IMR-90 (cell line): ENCODE measurements around the gene CNOT6.
"Not testable (repeated sequence)": the region's sequence is repeated elsewhere in the genome, so short reads cannot be mapped to it uniquely, and the experiment has no call there.

Source experiments
- BHLHE40 ChIP-seq: fragments of 150-350 bp; IDR thresholded peaks from 2 replicates; pipeline ENCODE4 v1.6.1; 2016; ENCODE audit warnings: mild to moderate bottlenecking, low read depth, low read length
- CEBPB ChIP-seq: IDR thresholded peaks from 2 replicates; pipeline ENCODE4 v1.6.1; 2012; ENCODE audit warnings: low read depth, low read length, improper control_type of control experiment
- CHD1 ChIP-seq: IDR thresholded peaks from 2 replicates; pipeline ENCODE4 v1.6.1; 2012; ENCODE audit warnings: low read depth, low read length, improper control_type of control experiment
- FOS ChIP-seq: fragments of 150-350 bp; IDR thresholded peaks from 2 replicates; pipeline ENCODE4 v1.6.1; 2016; ENCODE audit warnings: low read depth, low read length
- MAFK ChIP-seq: IDR thresholded peaks from 2 replicates; pipeline ENCODE4 v1.6.1; 2012; ENCODE audit warnings: low read depth, low read length, improper control_type of control experiment
- MAZ ChIP-seq: IDR thresholded peaks from 2 replicates; pipeline ENCODE4 v1.6.1; 2012; ENCODE audit warnings: low read depth, mild to moderate bottlenecking, low read length, improper control_type of control experiment, moderate library complexity, borderline replicate concordance
- POLR2A ChIP-seq: IDR thresholded peaks from 2 replicates; pipeline ENCODE4 v1.6.1; 2012; ENCODE audit warnings: mild to moderate bottlenecking, low read depth, low read length
- RAD21 ChIP-seq: IDR thresholded peaks from 2 replicates; pipeline ENCODE4 v1.6.1; 2012; ENCODE audit warnings: low read length, improper control_type of control experiment
- RCOR1 ChIP-seq: IDR thresholded peaks from 2 replicates; pipeline ENCODE4 v1.6.1; 2012; ENCODE audit warnings: mild to moderate bottlenecking, low read length, improper control_type of control experiment; ENCODE audit not compliant: insufficient replicate concordance
- RFX5 ChIP-seq: IDR thresholded peaks from 2 replicates; pipeline ENCODE4 v1.8.0; 2012; ENCODE audit warnings: low read depth, mild to moderate bottlenecking, low read length, moderate library complexity
- SMC3 ChIP-seq: fragments of 150-350 bp; IDR thresholded peaks from 2 replicates; pipeline ENCODE4 v1.6.1; 2016; ENCODE audit warnings: low read depth, mild to moderate bottlenecking, antibody characterized with exemption, low read length, moderate library complexity
- TF ChIP-seq, protein P1 (sequence below): conservative IDR thresholded peaks from 2 replicates; pipeline ENCODE4 v1.5.1; 2012; ENCODE audit warnings: mild to moderate bottlenecking, low read depth, low read length, improper control_type of control experiment
- TF ChIP-seq, protein P2 (sequence below): fragments of 150-350 bp; IDR thresholded peaks from 2 replicates; pipeline ENCODE4 v1.6.1; 2017; ENCODE audit warnings: mild to moderate bottlenecking, antibody characterized with exemption, low read length, low read depth
- TF ChIP-seq, protein P3 (sequence below): fragments of 150-350 bp; IDR thresholded peaks from 2 replicates; pipeline ENCODE4 v1.6.1; 2016; ENCODE audit warnings: low read depth, mild to moderate bottlenecking, low read length, moderate library complexity, borderline replicate concordance

DNA sequence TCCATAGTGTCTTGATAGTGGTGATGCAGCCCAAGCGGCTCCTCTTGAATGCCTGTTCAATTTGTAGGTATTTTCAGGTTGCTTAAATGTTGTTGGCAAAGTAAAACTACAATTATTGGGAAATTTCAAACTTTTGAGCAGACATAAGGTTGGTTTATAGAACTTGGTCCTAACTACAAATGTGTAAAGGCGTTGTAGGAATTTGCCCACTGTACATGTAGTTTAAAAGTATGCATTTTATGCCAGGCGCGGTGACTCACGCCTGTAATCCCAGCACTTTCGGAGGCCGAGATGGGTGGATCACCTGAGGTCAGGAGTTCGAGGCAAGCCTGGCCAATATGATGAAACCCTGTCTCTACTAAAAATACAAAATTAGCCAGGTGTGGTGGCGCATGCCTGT is 2.6 kb downstream of the CNOT6 start:
- not testable (repeated sequence) for TF ChIP-seq POLR2A, FOS, RFX5, SMC3, BHLHE40, CEBPB, MAFK, RCOR1, MAZ, CHD1, RAD21
- TF ChIP-seq, protein P1, sequence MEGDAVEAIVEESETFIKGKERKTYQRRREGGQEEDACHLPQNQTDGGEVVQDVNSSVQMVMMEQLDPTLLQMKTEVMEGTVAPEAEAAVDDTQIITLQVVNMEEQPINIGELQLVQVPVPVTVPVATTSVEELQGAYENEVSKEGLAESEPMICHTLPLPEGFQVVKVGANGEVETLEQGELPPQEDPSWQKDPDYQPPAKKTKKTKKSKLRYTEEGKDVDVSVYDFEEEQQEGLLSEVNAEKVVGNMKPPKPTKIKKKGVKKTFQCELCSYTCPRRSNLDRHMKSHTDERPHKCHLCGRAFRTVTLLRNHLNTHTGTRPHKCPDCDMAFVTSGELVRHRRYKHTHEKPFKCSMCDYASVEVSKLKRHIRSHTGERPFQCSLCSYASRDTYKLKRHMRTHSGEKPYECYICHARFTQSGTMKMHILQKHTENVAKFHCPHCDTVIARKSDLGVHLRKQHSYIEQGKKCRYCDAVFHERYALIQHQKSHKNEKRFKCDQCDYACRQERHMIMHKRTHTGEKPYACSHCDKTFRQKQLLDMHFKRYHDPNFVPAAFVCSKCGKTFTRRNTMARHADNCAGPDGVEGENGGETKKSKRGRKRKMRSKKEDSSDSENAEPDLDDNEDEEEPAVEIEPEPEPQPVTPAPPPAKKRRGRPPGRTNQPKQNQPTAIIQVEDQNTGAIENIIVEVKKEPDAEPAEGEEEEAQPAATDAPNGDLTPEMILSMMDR, result not testable (repeated sequence)
- TF ChIP-seq, protein P2, sequence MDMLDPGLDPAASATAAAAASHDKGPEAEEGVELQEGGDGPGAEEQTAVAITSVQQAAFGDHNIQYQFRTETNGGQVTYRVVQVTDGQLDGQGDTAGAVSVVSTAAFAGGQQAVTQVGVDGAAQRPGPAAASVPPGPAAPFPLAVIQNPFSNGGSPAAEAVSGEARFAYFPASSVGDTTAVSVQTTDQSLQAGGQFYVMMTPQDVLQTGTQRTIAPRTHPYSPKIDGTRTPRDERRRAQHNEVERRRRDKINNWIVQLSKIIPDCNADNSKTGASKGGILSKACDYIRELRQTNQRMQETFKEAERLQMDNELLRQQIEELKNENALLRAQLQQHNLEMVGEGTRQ, result not testable (repeated sequence)
- TF ChIP-seq, protein P3, sequence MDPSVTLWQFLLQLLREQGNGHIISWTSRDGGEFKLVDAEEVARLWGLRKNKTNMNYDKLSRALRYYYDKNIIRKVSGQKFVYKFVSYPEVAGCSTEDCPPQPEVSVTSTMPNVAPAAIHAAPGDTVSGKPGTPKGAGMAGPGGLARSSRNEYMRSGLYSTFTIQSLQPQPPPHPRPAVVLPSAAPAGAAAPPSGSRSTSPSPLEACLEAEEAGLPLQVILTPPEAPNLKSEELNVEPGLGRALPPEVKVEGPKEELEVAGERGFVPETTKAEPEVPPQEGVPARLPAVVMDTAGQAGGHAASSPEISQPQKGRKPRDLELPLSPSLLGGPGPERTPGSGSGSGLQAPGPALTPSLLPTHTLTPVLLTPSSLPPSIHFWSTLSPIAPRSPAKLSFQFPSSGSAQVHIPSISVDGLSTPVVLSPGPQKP, result not testable (repeated sequence)
